M059J (cell line): ENCODE measurements around the gene WDR19. TPM values are rescaled to one million over a fixed set of nuclear protein-coding genes. Genes with fewer than 3 reads are reported as not detected.

Experiments used
- DNase-seq: peaks from one replicate; pipeline ENCODE4 v3.0.0-alpha.2; 2012; ENCODE audit warnings: low read depth
- total RNA-seq: library from RNA; depleted of rRNA; stranded (reverse); fragments of >200 nt; shearing (Covaris generic); gene quantifications from 2 replicates; pipeline ENCODE4 v1.2.3, GENCODE V29; 2014; rRNA removed

The WDR19 gene
- total RNA-seq, 1 experiment from 2014 or later, result 11.5 TPM

DNA sequence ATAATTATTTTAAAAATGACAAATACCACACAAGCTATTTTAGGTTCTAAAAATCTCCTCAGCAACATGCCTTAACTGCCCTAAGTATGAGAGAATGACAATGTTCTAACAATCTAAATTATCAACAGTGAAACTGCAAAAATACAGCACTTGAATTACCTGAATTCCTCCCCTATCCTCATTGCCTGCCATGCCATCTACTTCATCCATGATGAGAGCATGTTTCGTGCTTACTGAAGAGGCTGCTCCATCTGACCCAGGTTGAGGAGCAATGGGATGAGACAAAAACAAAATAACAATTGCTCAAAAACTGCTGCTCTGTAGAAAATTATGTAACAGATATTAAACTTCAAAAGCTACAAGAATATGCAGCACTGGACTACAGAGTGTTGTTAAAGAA is 120.6 kb downstream of the WDR19 start:
- no peak for DNase-seq

DNA sequence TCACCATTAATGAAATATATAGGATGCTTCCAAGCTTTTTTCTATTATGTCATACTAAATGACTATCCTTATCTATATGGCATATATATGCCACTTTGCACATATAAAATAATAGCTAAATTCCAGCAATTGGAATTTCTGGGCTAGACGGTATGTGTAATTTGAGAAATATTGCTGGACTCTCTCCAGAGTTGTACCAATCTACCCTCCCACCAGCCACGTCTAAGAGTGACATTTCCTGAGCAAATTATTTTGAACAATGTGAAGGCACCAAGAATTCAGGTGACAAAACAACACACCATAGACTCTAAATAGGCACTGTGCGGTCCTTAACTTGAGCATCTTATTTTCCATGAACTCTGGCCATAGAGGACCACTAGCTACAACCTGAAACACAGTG is 121.5 kb downstream of the WDR19 start:
- no peak for DNase-seq

DNA sequence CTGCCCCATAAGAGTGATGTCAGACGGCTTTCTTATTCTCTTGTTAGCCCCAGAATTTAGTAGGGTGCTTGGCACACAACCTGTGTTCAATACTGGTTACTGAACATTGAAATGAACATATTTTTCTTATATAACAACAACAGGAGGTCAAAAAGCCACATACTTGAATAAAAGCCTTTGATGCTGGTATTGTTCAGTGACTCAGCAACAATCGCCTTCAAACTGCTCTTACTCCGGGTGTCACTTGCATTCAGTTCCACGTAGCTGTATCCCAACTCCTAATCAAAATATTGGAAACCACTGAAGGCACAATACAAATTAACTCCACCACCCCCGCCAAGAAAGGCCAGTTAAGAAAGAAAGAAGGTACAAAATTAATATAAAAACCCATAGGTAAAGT is 122.3 kb downstream of the WDR19 start:
- DNase-seq, result no peak

DNA sequence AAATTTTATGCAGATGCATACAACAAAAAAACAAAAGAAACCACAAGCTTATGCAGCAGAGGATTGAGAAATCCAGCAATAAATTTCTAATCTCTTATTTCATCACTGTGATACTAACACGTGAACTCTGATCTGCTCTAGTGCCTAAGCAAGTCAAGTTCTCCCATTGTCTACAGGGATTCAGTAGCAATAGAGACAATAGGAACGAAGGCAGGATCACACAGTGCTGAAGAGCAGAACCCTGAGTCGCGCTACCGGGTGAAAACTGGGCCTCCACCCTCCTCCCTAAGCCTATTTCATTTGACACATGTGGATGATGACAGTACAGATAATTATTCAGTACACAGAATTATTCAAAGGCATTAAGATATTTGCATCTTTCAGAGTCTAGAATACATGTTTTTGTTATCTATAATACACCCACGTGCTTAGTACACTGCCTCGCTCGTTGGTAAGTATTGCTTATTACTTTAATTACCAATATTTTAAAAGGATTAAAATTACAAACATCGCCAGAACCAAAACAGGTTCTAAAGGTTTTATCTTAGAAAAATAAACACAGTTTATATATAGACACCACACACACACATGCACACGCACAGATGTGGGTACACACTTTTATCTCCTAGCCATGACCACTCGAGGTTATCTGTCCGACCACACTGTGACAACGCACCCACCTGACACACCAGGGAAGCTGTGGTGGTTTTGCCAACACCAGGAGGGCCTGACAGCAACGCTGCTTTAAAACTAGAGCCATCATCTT is 123.8 kb downstream of the WDR19 start:
- no peak for DNase-seq

DNA sequence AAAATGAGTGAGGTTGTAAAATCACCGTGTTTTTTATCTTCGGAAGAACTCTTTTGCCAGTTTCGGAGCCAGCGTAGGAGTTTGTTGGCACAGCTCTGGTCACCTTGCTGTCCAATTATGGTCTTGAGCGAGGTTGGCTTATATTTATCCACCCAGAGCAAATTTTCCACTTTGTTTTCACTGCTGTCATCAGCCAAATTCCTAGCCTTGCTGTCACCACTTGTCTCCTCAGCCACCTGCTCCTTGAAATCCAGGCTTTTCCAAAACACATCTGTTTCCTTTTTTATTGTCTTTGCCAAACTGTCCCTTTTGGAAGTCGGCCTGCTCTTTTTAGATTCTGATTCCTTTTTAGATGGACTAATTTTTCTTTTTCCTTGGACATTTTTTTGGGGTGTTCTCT is 126.3 kb downstream of the WDR19 start:
- DNase-seq, result no peak

DNA sequence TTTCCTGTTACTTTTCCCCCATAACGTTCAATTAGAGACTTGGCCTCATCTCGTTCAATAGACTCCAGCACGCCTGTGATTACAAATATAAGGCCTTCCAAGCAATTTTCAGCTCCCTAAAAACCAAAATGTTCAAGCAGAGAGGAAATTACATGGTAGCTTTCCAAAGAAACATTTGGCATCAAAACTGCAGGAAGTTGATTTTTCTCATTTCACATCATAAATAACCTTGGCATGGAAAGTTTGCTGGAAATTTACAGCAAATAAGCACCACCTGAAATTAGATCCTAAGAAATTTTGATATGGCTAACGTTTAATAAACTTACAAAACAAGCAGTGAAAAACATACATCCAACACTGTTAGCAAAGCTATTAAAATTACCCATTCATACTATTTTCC is 130.5 kb downstream of the WDR19 start:
- DNase-seq, result no peak

DNA sequence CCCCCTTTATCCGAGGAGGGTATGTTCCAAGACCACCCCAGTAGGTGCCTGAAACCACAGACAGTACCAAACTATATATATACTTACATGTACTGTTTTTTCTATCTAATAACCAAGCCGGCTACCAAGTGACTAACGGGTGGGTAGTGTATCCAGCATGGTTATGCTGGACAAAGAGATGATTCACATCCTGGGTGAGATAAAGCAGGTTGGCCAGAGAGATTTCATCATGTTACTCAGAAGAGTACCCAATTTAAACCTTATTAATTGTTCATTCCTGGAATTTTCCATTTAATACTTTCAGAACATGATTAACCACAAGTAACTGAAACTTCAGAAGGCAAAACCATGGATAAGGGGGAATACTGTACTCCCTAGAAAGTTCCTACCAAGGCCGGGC is 137.3 kb downstream of the WDR19 start:
- peak; percentile 89 for DNase-seq

DNA sequence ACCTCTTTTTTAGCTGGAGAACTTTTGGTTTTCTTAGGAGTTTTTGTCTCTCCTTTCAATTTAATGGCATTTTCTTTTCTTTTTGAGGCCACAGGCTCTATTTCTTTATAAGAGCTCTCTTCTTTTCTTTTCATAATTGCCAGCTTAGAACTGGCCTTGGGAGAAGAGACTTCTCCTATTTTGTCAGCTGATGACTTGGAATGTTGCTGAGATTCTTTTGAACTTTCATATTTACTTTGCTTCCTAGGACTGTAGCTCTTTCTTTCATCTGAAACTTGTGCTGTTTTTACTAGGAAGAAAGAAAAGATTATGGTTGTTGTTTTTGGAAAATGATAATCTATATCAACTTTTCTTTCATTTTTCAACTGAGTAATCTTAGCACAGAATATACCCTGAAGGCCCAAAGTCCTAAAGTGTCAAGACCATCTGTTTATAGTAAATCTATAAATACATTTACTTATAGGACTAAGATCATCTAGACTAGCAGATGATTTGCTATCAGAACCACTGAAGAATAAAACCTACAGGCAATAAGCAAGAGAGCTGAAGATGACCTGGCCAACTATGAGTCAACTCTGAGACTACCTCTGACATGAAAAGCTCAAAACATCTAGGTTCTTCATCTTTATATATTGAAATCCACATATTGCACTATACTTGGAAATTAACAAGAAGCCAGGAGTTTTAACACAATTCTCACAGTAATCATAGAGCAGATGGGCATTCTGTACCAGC is 138.2 kb downstream of the WDR19 start:
- peak; percentile 43 for DNase-seq

DNA sequence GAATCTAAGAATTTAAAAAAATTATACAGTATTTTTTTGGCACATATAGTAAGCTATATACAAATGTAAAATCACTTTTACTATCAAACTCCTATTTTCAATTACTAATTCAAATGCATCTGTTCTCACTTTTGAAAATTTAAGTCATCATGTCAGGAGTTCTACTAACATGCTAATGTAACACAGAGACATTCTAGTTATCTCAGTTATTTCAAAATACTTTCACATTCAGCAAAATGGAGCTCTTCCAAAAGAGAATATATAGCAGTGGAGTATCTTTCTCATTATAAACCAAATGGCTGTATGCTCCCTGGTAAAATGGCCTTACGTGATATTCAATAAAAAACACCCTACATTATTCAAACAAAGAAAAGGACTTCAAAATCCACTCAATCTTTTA is 141.5 kb downstream of the WDR19 start:
- no peak for DNase-seq

DNA sequence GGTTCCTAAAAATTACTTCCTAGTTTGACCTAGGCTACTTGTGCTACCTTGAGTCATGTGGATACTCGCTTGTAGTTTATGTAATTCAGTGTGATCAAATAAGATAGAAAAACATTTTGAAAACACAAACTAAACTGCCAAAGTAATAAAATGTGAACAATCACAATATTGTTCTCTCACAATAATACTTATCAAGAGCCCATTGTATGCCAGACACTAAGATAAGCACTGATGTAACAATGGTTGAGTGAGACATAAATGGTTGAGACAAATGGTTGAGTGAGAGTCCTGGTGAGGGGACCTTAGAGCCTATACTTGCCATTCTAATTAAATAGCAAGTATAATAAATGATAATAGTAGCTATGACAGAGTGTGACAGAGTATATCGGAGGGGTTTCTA is 142.1 kb downstream of the WDR19 start:
- DNase-seq, result no peak

DNA sequence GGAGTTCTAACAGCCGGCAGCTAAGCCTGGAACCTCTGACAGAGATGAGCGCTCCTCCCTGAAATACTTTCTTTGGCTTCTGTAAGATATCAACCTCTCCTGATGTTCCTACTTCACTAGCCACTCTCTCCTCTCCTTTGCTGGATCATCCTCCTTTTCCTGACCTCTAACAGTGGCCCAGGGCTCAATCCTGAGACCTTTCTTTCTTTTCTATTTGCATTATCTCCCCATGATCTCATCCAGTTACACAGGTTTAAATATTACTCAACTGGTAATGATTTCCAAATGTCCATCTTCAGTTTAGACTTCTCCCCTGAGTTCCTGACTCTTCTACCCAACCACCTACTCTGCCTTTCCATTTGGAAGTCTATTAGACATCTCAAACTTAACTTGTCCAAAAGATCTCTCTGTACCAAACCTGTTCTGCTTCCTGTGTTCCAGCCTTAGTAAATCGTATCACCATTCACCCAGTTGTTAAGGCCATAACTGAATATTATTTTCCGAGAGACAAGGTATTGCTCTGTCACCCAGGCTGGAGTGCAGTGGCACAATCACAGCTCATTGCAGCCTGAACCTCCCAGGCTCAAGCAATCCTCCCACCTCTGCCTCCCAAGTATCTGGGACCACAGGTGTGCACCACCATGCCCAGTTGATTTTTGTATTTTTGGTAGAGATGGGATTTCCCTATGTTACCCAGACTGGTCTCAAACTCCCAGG is 142.7 kb downstream of the WDR19 start:
- DNase-seq, result no peak

DNA sequence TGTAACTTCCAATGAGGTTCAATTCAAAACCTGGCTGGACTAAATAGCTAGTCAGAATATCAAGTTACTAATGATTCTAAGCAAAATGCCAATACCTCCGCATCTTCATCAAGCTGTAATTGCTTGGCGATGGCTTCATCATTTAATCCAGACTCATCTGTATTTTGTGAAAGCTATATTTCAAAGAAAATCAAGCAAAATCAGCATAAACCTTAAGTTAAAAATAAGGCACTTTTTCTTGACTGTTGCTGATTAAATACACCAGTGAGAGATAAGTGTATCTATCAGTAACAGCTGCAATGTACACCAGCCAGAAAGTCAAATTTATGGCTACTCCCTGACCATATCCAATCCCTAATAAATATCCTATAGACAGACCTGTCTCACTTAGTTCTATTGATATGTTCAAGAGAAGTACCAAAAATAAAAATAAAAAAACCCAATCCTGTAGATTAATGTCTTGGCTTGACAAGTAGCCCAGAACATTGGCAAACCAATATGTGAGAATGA is 144.2 kb downstream of the WDR19 start:
- no peak for DNase-seq

DNA sequence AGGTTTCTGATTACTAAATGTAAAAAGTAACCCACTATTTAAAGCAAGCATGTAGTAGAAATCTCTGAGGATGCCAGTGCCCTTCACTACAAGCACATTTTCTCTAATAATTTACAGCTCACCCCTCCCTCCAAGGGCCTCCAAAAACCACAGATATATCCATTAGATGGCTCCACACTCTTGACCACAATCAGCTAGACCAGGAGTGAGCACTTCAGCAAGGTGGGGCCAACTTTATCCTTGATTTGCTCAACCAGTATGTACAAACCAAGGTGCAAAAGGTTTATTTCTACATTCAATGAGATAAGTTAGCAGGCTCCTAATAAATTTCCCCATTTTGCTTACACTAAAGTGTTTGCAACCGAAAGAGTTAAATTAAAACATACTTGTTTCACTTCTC is 148.0 kb downstream of the WDR19 start:
- no peak for DNase-seq

DNA sequence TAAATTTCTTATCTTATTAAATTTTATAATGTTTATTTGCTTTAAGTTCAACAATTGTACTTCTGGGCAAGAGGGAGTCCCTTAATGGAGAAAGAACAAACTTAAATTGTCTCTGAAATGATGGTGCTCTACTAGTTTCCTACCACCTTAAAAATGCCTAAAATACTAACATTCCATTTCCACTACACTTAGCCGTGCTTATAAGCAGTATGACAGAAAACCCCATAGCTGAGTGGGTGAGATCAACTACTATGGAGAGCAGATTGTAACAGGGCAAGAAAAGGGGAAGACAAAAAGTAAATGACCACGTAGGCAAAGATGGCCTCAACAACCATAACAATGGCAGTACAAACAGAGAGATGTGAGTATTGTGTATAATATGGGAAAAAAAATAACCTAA is 148.9 kb downstream of the WDR19 start:
- DNase-seq, result no peak

Other genes starting within 250 kb of the WDR19 start
- gene TMEM156, start 150.1 kb upstream of the WDR19 start, total RNA-seq, result 0.37 and 3.9 TPM in 2 replicates
- gene KLHL5, start 120.3 kb upstream of the WDR19 start, total RNA-seq, result 28.4 and 38.1 TPM in 2 replicates
- gene RFC1, start 183.8 kb downstream of the WDR19 start, total RNA-seq, result 38.3 and 72.9 TPM in 2 replicates
- gene KLB, start 224.4 kb downstream of the WDR19 start, total RNA-seq, result not detected in 2 replicates